Adrenal gland (tissue), 12 donors: Measurements from ENCODE around the gene LILRB5. TPM values are rescaled to one million over a fixed set of nuclear protein-coding genes. Genes with fewer than 3 reads are reported as not detected.
A peak's percentile ranks its signal among the peaks of the same experiment; 100 is the strongest.

Source experiments
- DNase-seq, 7 donors: peaks; one replicate each; pipeline ENCODE4 v3.0.0-alpha.2; 2019 to 2020
- H3K27ac ChIP-seq, 5 donors: fragments of 200-600 bp; sonication (generic) in 4 of 5; 1 replicate in 3 of 5; 2 replicates in 2 of 5; pipeline versions ENCODE4 v1.5.1 to v1.8.0; 2016 to 2020; ENCODE audit warnings: mild to moderate bottlenecking in 1 of 5
- H3K27me3 ChIP-seq: fragments of 200-600 bp; 2 replicates; pipeline ENCODE4 v1.8.0; 2021
- H3K36me3 ChIP-seq, 2 donors: fragments of 200-600 bp; replicated peaks in 1 of 2; 1 replicate in 1 of 2; 2 replicates in 1 of 2; pipeline versions ENCODE4 v1.5.1 to v1.8.0; 2018 to 2022
- H3K4me1 ChIP-seq, 2 donors: fragments of 200-600 bp; replicated peaks in 1 of 2; 1 replicate in 1 of 2; 2 replicates in 1 of 2; pipeline versions ENCODE4 v1.5.1 to v1.8.0; 2018 to 2021
- H3K4me3 ChIP-seq, 4 donors: fragments of 200-600 bp; sonication (generic) in 3 of 4; one replicate each; pipeline ENCODE4 v1.5.1; 2016 to 2018
- H3K9me3 ChIP-seq, 3 donors: fragments of 200-600 bp; sonication (generic) in 1 of 3; replicated peaks in 1 of 3; 1 replicate in 2 of 3; 2 replicates in 1 of 3; pipeline versions ENCODE4 v1.5.1 to v1.8.0; 2016 to 2021
- POLR2A ChIP-seq, 2 donors: fragments of 450-650 bp; IDR thresholded peaks; one replicate each; pipeline ENCODE4 v1.6.1; 2017; ENCODE audit warnings: antibody characterized with exemption in 2 of 2, mild to moderate bottlenecking in 2 of 2, moderate library complexity in 1 of 2
- WGBS, 4 donors: extraction: QIAGEN DNeasy Blood & Tissue Kit in 2 of 4; methylation state at CpG; one replicate each; pipeline versions ENCODE4 v1.1.5 to v1.1.7; 2013 to 2017; 5-methylcytosine and 5-hydroxymethylcytosine counted together
- intact Hi-C, 2 donors: fragments of 100-400 bp; cut with DNase I; formaldehyde crosslinking; loops; one replicate each; pipeline versions ENCODE4 v1.14.1 to v1.15.0; 2022 to 2023
- polyA plus RNA-seq, 3 donors: library from polyadenylated mRNA; stranded (reverse); fragments of 200-250 nt in 2 of 3; fragments of 350-450 nt in 1 of 3; fragmentation: Illumina TruSeq in 1 of 3; extraction: RNeasy Lipid Tissue Mini Kit (QIAGEN cat#74804) in 1 of 3; gene quantifications; one replicate each; pipeline ENCODE4 v1.2.3, GENCODE V29; 2013 to 2014
- total RNA-seq, 9 donors: library from RNA; depleted of rRNA in 4 of 9; stranded (reverse); fragments of >200 nt in 4 of 9; fragments of 120-200 nt in 1 of 9; fragmentation: NEBNext Ultra II Directional in 1 of 9; extraction: Animal tissue kit (Norgen Biotek cat#: 25700) in 1 of 9; gene quantifications; one replicate each; pipeline versions ENCODE4 v1.1.0 to v1.2.4, GENCODE V29; 2013 to 2023
- TF ChIP-seq, protein P1 (sequence below), 6 experiments: fragments of 450-650 bp in 4 of 6; fragments of 200-600 bp in 2 of 6; sonication (generic) in 1 of 6; IDR thresholded peaks; 1 replicate in 5 of 6; 2 replicates in 1 of 6; pipeline versions ENCODE4 v1.5.1 to v1.8.0; 2016 to 2021; ENCODE audit warnings: antibody characterized with exemption in 6 of 6, mild to moderate bottlenecking in 2 of 6, moderate library complexity in 1 of 6
- donor health status: healthy with polysubstance abuse.
- donor health status: Bipolar disorder and iron deficiency.
- donor health status: DM: yes; HTN: yes; CAD: no.
- donor health status: DM: no; HTN: no; CAD: no.
- donor health status: DM: no; HTN: no; CAD: no.
- donor health status: DM: yes; HTN: yes; CAD: no.

Gene LILRB5
- total and polyA plus RNA-seq, 12 donors: 4.2 to 68.6 (median 29.2) TPM

DNA sequence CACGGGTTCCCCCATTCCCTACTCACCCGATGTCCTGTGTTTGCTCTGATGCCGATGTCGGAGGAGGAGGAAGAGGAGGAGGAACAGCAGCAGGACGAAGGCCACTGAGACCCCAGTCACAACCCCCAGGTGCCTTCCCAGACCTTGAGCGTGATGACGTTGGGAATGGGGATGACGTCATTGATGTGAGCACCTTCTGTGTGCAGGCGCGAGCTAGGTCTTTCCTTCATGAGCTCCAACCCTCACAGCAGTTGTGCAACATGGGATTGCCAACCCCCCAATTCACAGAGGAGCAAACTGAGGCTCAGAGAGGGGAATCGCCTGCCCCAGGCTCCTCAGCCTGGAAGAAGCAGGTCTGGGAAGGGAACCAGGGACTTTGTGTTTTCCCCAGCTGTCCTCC, 4.2 kb downstream of the LILRB5 start:
- H3K4me1 ChIP-seq: peaks cover 3 to 7% of the 10 kb centered on the region in 2 donors
- intact Hi-C loops: no loop called here
- no peak for DNase-seq
- 77 to 87% (median 83%) methylated on average over 8 to 11 of the region's 11 CpGs for whole genome bisulfite sequencing, 4 donors
- H3K36me3 ChIP-seq: no peaks in the 10 kb centered on the region
- H3K4me3 ChIP-seq: no peak overlapping the region
- H3K27ac ChIP-seq: no peak overlapping the region
- no peaks in the 10 kb centered on the region for H3K9me3 ChIP-seq
- TF ChIP-seq, protein P1, sequence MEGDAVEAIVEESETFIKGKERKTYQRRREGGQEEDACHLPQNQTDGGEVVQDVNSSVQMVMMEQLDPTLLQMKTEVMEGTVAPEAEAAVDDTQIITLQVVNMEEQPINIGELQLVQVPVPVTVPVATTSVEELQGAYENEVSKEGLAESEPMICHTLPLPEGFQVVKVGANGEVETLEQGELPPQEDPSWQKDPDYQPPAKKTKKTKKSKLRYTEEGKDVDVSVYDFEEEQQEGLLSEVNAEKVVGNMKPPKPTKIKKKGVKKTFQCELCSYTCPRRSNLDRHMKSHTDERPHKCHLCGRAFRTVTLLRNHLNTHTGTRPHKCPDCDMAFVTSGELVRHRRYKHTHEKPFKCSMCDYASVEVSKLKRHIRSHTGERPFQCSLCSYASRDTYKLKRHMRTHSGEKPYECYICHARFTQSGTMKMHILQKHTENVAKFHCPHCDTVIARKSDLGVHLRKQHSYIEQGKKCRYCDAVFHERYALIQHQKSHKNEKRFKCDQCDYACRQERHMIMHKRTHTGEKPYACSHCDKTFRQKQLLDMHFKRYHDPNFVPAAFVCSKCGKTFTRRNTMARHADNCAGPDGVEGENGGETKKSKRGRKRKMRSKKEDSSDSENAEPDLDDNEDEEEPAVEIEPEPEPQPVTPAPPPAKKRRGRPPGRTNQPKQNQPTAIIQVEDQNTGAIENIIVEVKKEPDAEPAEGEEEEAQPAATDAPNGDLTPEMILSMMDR (IDR thresholded peaks at IDR 0.05): no peak
- no peak for TF ChIP-seq POLR2A (IDR thresholded peaks at IDR 0.05)
- H3K27me3 ChIP-seq: no peaks in the 10 kb centered on the region

DNA sequence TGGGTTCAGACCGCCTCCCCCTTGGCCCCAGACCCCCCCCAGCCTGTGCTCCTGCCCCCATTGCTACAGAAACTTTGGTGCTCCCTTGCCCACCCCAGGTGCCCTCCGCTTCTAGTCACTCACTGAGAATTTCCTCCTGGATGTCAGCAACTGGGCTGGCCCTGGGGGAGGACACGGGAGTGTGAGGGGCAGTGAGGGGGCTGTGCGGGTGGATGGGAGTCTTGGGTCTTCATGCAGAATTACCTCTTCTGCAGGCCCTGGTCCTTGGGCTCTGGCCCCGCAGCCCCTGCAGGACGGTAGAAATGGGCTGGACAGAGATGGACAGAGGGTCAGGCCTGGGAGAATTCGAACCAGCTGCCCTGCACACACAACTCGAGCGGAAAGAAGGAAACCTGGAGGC, 4.8 kb downstream of the LILRB5 start:
- peaks cover 0 to under 1% of the 10 kb centered on the region in 2 donors for H3K4me1 ChIP-seq
- 79 to 84% (median 83%) methylated on average over 7 to 9 of the region's 9 CpGs for WGBS, 4 donors
- DNase-seq: no peak
- no peak overlapping the region for H3K4me3 ChIP-seq
- TF ChIP-seq POLR2A (IDR thresholded peaks at IDR 0.05): no peak
- TF ChIP-seq, protein P1 (IDR thresholded peaks at IDR 0.05): no peak
- H3K36me3 ChIP-seq: no peaks in the 10 kb centered on the region
- no peaks in the 10 kb centered on the region for H3K27me3 ChIP-seq
- H3K9me3 ChIP-seq: no peaks in the 10 kb centered on the region
- no peak overlapping the region for H3K27ac ChIP-seq
- intact Hi-C loops: no loop called here

DNA sequence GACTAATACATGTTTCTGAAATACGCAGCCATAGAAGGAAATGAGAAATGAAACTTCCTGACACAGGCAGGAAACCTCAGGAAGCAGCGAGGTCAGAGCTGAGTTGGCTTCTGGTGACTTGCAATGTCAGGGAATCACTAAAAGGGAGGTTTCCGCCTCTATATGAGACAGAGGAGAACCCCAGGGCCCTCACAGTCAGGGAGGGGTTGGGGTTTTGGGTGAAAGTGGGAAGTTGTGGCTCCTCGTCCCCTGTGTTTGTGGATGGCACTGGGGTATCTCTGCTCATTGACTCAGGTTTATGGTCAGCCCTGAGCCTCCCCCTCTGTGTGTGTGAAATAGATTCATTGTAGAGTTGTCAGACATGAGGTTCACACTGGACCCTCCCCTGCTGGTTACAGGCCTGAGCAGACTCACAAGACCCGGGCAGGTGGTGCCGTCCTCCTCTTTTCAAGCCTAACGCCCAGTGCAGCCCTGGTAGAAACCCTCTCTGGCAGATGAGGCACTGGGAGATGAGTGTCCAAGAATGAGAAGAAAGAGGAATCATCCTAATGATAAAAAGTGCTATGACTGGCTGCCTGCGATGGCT, 9.0 kb downstream of the LILRB5 start:
- Histone ChIP-seq H3K27me3 (no peaks in the 10 kb centered on the region), H3K4me3 (no peak overlapping the region), H3K9me3 (no peaks in the 10 kb centered on the region), H3K27ac (peak overlapping the region in 3 of 5 donors; percentile 26 to 82 (median 45)), H3K36me3 (no peaks in the 10 kb centered on the region), H3K4me1 (no peaks in the 10 kb centered on the region)
- intact Hi-C loops: no loop called here
- TF ChIP-seq, protein P1 (IDR thresholded peaks at IDR 0.05): no peak
- peak in 1 of 2 donors; percentile 4 for TF ChIP-seq POLR2A (IDR thresholded peaks at IDR 0.05)
- DNase-seq: peak in 5 of 7 donors; percentile 41 to 70 (median 55)
- WGBS, 4 donors: 45 to 64% (median 62%) methylated on average over 6 to 8 of the region's 8 CpGs

DNA sequence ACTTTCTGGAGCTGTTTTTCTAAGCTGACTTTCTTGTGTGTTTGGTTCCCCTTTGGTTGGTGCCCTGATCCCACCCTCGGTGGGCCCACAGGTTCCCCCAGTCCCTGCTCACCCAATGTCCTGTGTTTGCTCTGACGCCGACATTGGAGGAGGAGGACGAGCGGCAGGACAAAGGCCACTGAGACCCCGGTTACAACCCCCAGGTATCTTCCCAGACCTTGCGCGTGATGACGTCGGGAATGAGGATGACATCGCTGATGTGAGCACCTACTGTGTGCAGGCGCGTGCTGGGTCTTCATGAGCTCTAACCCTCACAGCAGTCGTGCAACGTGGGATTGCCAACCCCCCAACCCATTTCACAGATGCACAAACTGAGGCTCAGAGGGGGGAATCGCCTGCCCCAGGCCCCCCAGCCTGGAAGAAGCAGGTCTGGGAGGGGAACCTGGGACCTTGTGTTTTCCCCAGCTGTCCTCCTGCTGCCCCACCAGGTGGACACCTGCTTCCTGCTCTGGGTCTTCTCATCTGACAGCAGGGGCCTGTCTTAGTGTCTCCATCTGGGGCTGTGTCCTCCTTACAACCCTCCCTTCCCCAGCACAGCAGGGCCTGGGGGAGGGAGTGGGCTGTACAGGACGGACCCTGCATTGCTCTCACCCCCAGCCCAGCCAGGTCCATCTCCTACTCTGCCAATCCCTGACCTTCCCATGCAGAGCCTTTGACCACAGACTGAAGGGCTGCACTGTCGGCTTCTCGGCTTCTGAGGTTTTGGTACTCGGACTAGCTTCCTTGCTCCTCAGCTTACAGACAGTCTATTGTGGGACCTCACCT, 9.8 kb downstream of the LILRB5 start:
- Histone ChIP-seq H3K9me3 (no peaks in the 10 kb centered on the region), H3K36me3 (no peaks in the 10 kb centered on the region), H3K4me1 (no peaks in the 10 kb centered on the region), H3K4me3 (no peak overlapping the region), H3K27me3 (no peaks in the 10 kb centered on the region), H3K27ac (peak overlapping the region in 3 of 5 donors; percentile 37 to 82 (median 45))
- WGBS, 4 donors: 81 to 84% (median 81%) methylated on average over 15 to 20 of the region's 20 CpGs
- TF ChIP-seq, protein P1 (IDR thresholded peaks at IDR 0.05): no peak
- no peak for TF ChIP-seq POLR2A (IDR thresholded peaks at IDR 0.05)
- peak in 1 of 7 donors; percentile 46 for DNase-seq
- intact Hi-C loops: no loop called here
